Choroid plexus epithelial cell (primary cell): ENCODE results near the gene NSD1.

Source experiments
- DNase-seq: peaks from one replicate; pipeline ENCODE4 v3.0.0-alpha.2; 2010; ENCODE audit warnings: low read depth
- H3K4me3 ChIP-seq: 2 replicates; pipeline ENCODE4 v1.5.1; 2011; ENCODE audit warnings: low read depth, mild to moderate bottlenecking, control low read depth, low read length, moderate library complexity
- TF ChIP-seq, protein P1 (sequence below): conservative IDR thresholded peaks from 2 replicates; pipeline ENCODE4 v1.5.1; 2011; ENCODE audit warnings: low read depth, mild to moderate bottlenecking, control low read depth, inconsistent platforms, low read length, moderate library complexity

Gene NSD1

DNA sequence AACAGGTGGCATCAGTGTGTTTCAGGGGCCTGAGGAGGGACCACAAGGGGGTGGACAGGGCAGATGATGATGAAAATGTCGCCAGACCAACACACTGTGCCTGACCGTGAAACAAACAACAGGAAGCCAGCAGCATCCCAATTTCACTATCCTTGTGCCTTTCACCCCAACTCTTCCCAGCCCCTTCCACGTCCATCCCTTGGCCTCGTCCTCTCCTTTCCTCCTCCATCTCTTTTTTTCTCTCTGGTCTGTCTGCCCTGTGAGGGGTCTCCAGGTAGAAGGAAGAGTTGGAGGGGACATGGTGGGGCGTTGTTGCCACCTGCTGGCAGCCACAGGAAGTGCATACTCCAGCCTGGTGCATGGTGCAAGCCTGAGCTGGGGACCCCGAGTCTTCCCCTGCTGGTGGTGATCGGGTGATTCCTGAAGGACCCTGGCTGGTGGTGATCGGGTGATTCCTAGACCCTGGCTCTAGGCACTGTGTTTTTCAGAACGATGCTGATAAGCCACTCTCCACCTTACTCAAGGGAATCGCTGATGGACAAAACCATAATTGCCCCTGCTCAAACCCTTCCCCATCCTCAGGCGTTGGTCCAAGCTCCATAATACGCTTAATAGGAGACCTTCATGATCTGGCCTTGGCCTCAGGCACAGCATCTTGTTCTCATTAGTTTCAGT, 21.7 kb upstream of the NSD1 start:
- DNase-seq, result peak; percentile 52
- TF ChIP-seq, protein P1, sequence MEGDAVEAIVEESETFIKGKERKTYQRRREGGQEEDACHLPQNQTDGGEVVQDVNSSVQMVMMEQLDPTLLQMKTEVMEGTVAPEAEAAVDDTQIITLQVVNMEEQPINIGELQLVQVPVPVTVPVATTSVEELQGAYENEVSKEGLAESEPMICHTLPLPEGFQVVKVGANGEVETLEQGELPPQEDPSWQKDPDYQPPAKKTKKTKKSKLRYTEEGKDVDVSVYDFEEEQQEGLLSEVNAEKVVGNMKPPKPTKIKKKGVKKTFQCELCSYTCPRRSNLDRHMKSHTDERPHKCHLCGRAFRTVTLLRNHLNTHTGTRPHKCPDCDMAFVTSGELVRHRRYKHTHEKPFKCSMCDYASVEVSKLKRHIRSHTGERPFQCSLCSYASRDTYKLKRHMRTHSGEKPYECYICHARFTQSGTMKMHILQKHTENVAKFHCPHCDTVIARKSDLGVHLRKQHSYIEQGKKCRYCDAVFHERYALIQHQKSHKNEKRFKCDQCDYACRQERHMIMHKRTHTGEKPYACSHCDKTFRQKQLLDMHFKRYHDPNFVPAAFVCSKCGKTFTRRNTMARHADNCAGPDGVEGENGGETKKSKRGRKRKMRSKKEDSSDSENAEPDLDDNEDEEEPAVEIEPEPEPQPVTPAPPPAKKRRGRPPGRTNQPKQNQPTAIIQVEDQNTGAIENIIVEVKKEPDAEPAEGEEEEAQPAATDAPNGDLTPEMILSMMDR, result peak; percentile 98
- H3K4me3 ChIP-seq, result no peak overlapping the region

DNA sequence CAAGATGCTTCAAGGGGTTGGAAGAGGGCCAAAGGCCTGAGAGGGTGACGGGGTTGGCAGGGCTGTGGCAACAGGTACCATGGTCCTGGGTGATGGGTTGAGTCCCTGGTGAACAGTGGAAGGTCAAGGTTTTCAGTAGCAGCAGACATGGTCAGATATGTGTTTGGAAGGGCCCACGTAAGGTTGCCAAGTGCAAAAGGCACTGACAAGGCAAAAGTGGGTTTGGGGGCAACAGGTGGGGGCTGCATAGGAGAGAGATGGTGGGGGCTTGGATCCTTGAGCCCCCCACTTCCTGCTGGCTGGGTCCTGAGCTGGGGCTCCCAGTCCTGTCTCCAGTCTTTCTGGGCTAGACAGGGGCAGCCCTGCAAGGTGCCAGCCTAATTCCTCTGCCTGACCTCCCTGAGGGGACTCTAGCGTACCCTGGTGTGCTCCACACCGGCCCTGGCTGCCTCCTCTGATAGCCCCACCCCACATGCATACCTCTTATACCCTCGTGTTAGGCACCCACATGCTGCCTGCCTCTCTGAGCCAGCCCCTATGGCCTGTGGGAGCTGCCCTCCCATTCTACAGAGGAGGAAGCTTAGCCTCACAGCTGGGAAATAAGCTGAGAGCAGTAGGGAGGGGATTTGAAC, 20.9 kb upstream of the NSD1 start:
- no peak overlapping the region for H3K4me3 ChIP-seq
- DNase-seq, result no peak
- TF ChIP-seq, protein P1, result no peak

DNA sequence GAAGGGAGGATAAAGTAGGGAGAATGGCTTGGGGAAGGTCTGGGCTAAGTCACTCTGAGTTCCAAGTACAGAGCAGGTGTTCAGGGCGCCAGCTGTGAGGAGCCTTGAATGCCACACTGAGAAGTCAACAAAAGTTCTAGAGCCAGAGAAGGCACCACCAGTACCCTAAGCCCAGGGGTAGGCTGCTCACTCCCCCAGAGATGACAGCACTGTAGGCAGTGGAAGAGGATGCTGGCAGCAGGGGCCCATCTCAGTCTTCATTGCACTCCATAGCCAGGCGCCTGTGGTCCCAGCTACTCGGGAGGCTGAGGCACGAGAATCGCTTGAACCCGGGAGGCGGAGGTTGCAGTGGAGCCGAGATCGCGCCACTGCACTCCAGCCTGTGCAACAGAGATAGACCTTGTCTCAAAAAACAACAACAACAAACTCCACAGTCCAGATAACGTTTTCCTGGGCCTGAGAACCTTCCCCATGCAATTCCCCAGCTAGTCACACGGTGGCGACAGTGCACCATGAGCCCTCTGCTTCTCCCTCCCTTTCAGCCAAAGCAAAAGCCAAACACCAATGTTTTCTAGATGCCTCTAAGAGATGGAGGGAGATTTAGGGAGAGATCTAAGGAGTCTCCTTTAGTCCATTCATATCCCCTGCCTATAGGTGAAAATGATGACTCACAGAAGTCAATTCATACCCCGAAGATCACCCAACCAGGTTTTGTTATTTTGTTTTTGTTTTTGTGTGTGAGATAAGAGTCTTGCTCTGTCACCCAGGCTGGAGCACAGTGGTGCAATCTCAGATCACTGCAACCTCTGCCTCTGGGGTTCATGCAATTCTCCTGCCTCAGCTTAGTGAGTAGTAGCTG, 19.8 kb upstream of the NSD1 start:
- peak; percentile 86 for DNase-seq

DNA sequence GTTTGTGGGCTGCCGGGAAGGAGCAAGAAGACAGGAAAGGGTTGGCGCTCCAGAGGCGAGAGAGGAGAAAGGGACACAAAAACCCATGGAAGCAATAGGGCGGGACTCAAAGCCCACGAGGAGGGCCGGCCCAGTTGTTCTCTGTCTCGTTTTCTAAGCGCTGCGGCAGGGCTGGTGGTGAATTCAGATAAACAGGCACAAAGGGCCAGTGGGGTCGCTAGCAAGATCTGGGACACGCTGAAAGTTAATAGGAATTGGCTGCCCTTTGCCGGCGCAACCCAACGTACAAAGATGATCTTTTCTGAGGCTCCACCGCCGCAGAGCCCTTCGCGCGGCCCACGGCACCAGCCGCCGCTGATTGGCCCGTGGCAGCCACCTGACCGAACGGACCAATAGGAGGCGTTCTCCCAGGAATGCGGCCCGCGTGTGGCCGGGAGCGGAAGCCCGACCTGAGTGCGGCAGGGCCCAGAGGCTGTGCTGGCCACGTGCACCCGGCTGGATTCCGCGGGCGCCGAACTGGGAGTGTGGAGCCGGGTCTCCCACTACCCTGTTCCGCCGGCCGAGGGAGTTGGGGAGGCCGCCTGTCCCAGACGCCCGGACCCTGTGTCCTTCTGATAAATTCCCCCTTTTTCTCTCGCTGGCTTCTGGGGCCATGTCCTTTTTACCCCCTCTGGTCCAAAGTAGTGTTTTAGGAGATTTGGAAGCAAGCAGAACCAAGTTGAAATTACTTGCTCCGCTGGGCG, 16.8 kb upstream of the NSD1 start:
- DNase-seq, result peak; percentile 91
- H3K4me3 ChIP-seq, result peak overlapping the region; percentile 36
- TF ChIP-seq, protein P1, result no peak

More for the DNA sequence above, 19.8 kb upstream of the NSD1 start:
- TF ChIP-seq, protein P1, result peak; percentile 99
- no peak overlapping the region for H3K4me3 ChIP-seq

DNA sequence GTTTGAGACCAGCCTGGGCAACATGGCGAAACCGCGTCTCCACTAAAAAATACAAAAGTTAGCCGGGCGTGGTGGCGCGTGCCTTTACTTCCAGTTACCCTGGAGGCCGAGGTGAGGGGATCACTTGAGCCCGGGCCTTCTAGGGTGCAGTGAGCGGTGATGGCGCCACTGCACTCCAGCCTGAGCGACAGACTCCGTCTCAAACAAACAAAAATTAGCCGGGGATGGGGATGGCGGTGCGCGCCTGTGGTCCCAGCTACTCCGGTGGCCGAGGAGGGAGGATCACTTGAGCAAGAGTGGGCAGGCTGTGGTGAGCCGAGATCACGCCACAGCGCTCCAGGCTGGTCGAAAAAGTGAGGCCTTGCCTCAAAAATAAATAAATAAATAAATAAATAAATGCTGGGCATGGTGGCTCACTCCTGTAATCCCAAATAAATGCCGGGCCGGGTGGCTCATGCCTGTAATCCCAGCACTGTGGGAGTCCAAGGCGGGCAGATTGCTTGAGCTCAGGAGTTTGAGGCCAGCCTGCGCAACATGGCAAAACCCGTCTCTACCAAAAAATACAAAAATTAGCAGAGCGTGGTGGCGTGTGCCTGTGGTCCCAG, 16.0 kb upstream of the NSD1 start:
- H3K4me3 ChIP-seq, result no peak overlapping the region
- TF ChIP-seq, protein P1, result no peak
- no peak for DNase-seq

DNA sequence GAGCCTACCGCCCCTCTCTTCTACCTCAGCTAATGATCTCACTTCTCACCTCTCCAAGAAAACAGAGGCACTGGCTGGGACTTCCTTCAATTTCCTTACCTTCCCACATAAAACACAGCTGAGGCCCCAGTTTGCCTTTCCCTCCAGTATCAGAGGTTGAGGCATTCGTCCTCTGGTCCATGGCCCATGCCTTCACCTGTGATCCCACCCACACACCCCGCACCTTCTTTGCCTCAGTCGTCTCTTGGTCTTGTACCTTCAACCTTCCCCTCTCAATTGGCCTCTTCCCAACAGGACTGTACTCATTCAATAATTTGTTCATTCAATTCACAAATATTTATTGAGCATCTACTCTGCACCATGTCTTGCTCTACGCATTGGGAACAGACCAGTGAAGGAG, 11.0 kb upstream of the NSD1 start:
- TF ChIP-seq, protein P1, result no peak
- no peak for DNase-seq
- no peak overlapping the region for H3K4me3 ChIP-seq
